ENCODE data around the gene TACC2. TPM values are rescaled to one million over a fixed set of nuclear protein-coding genes. Genes with fewer than 3 reads are reported as not detected.
"Not testable (repeated sequence)": the region's sequence is repeated elsewhere in the genome, so short reads cannot be mapped to it uniquely, and the experiment has no call there.

Gene TACC2
- total RNA-seq, 8 experiments from 2014 or later = 14.0 to 63.3 (median 31.9) TPM

GRCh38 chr10:122021379-122021778 is 32.4 kb downstream of the TACC2 start:
- H3K4me3 ChIP-seq = no peak overlapping the region
- no peak overlapping the region for H3K27ac ChIP-seq
- ATAC-seq (replicated peaks in 6 of 8) = peak in 3 of 8 experiments; percentile 25 to 67 (median 45)
- 7 to 83% (median 46%) methylated on average over 2 to 8 of the region's 9 CpGs; no CpG with 5 or more reads in 2 of the 10 experiments for WGBS, 10 experiments
- H3K4me1 ChIP-seq (replicated peaks in 1 of 2) = peaks cover 2 to 4% of the 10 kb centered on the region in 2 donors
- in situ Hi-C loops (cut with MboI; ENCODE audit: low pct_unique_long_range_greater_than_20kb in 2 of 9, low sequenced_read_pairs in 9 of 9, unreplicated experiment in 9 of 9) = no loop called here

GRCh38 chr10:122021828-122022227 is 32.9 kb downstream of the TACC2 start:
- Histone ChIP-seq H3K4me1 (replicated peaks in 1 of 2) (peaks cover 2 to 4% of the 10 kb centered on the region in 2 donors), H3K27ac (no peak overlapping the region), H3K4me3 (no peak overlapping the region)
- in situ Hi-C loops (cut with MboI; ENCODE audit: low pct_unique_long_range_greater_than_20kb in 2 of 9, low sequenced_read_pairs in 9 of 9, unreplicated experiment in 9 of 9) = no loop called here
- ATAC-seq (replicated peaks in 6 of 8) = no peak
- 49 to 100% (median 80%) methylated on average over 2 to 11 of the region's 11 CpGs for WGBS, 10 experiments

- H3K4me3 ChIP-seq = no peak overlapping the region
- in situ Hi-C loops (cut with MboI; ENCODE audit: low pct_unique_long_range_greater_than_20kb in 2 of 9, low sequenced_read_pairs in 9 of 9, unreplicated experiment in 9 of 9) = no loop called here
- ATAC-seq (replicated peaks in 6 of 8) = no peak
- 80 to 100% (median 93%) methylated on average over 1 to 4 of the region's 4 CpGs; no CpG with 5 or more reads in 2 of the 10 experiments for WGBS, 10 experiments
- H3K27ac ChIP-seq = no peak overlapping the region
- H3K4me1 ChIP-seq (replicated peaks in 1 of 2) = peaks cover 2 to 4% of the 10 kb centered on the region in 2 donors
Observed at GRCh38 chr10:122022276-122022675, 33.3 kb downstream of the TACC2 start.

- H3K4me1 ChIP-seq (replicated peaks in 1 of 2); H3K4me3 ChIP-seq; ATAC-seq (replicated peaks in 6 of 8); H3K27ac ChIP-seq; in situ Hi-C loops (cut with MboI; ENCODE audit: low pct_unique_long_range_greater_than_20kb in 2 of 9, low sequenced_read_pairs in 9 of 9, unreplicated experiment in 9 of 9): not testable (repeated sequence)
- WGBS, 10 experiments = 87 to 100% (median 94%) methylated on average over 1 to 5 of the region's 7 CpGs; no CpG with 5 or more reads in 4 of the 10 experiments
Observed at GRCh38 chr10:122023257-122023656, 34.3 kb downstream of the TACC2 start.

GRCh38 chr10:122029499-122030199 is 40.7 kb downstream of the TACC2 start:
- in situ Hi-C loops (cut with MboI; ENCODE audit: low pct_unique_long_range_greater_than_20kb in 2 of 9, low sequenced_read_pairs in 9 of 9, unreplicated experiment in 9 of 9) = no loop called here
- peak in 1 of 8 experiments; percentile 20 for ATAC-seq (replicated peaks in 6 of 8)
- Histone ChIP-seq H3K4me1 (replicated peaks in 1 of 2) (no peaks in the 10 kb centered on the region), H3K27ac (no peak overlapping the region), H3K4me3 (no peak overlapping the region)
- WGBS, 10 experiments = 5 to 94% (median 80%) methylated on average over 1 to 6 of the region's 8 CpGs; no CpG with 5 or more reads in 1 of the 10 experiments

GRCh38 chr10:122030200-122030552 is 41.2 kb downstream of the TACC2 start:
- WGBS, 10 experiments = 40 to 100% (median 73%) methylated on average over 1 to 7 of the region's 7 CpGs; no CpG with 5 or more reads in 1 of the 10 experiments
- H3K27ac ChIP-seq = no peak overlapping the region
- in situ Hi-C loops (cut with MboI; ENCODE audit: low pct_unique_long_range_greater_than_20kb in 2 of 9, low sequenced_read_pairs in 9 of 9, unreplicated experiment in 9 of 9) = no loop called here
- ATAC-seq (replicated peaks in 6 of 8) = no peak
- H3K4me3 ChIP-seq = no peak overlapping the region
- H3K4me1 ChIP-seq (replicated peaks in 1 of 2) = no peaks in the 10 kb centered on the region

- in situ Hi-C loops (cut with MboI; ENCODE audit: low pct_unique_long_range_greater_than_20kb in 2 of 9, low sequenced_read_pairs in 9 of 9, unreplicated experiment in 9 of 9) = no loop called here
- 10 to 90% (median 73%) methylated on average over 2 to 6 of the region's 9 CpGs; no CpG with 5 or more reads in 1 of the 10 experiments for WGBS, 10 experiments
- no peak overlapping the region for H3K27ac ChIP-seq
- H3K4me1 ChIP-seq (replicated peaks in 1 of 2) = no peaks in the 10 kb centered on the region
- no peak for ATAC-seq (replicated peaks in 6 of 8)
- no peak overlapping the region for H3K4me3 ChIP-seq
Observed at GRCh38 chr10:122033224-122033926, 44.4 kb downstream of the TACC2 start.

- H3K27ac ChIP-seq = no peak overlapping the region
- H3K4me3 ChIP-seq = no peak overlapping the region
- WGBS, 10 experiments = 0 to 92% (median 56%) methylated on average over 1 to 4 of the region's 6 CpGs; no CpG with 5 or more reads in 2 of the 10 experiments
- in situ Hi-C loops (cut with MboI; ENCODE audit: low pct_unique_long_range_greater_than_20kb in 2 of 9, low sequenced_read_pairs in 9 of 9, unreplicated experiment in 9 of 9) = no loop called here
- peak; percentile 28 to 99 (median 46) for ATAC-seq (replicated peaks in 6 of 8)
- H3K4me1 ChIP-seq (replicated peaks in 1 of 2) = no peaks in the 10 kb centered on the region
Observed at GRCh38 chr10:122034149-122034756, 45.3 kb downstream of the TACC2 start.

GRCh38 chr10:122040786-122041185 is 51.8 kb downstream of the TACC2 start:
- no peak for ATAC-seq (replicated peaks in 6 of 8)
- WGBS, 10 experiments = 0 to 100% (median 20%) methylated on average over 1 to 3 of the region's 8 CpGs; no CpG with 5 or more reads in 5 of the 10 experiments
- in situ Hi-C loops (cut with MboI; ENCODE audit: low pct_unique_long_range_greater_than_20kb in 2 of 9, low sequenced_read_pairs in 9 of 9, unreplicated experiment in 9 of 9) = no loop called here
- peaks cover 5 to 8% of the 10 kb centered on the region in 2 donors for H3K4me1 ChIP-seq (replicated peaks in 1 of 2)
- H3K27ac ChIP-seq = no peak overlapping the region
- no peak overlapping the region for H3K4me3 ChIP-seq

- ATAC-seq (replicated peaks in 6 of 8) = no peak
- H3K27ac ChIP-seq = no peak overlapping the region
- in situ Hi-C loops (cut with MboI; ENCODE audit: low pct_unique_long_range_greater_than_20kb in 2 of 9, low sequenced_read_pairs in 9 of 9, unreplicated experiment in 9 of 9) = no loop called here
- no peak overlapping the region for H3K4me3 ChIP-seq
- 80 to 100% (median 100%) methylated on average over 1 of the region's 1 CpG; no CpG with 5 or more reads in 6 of the 10 experiments for WGBS, 10 experiments
- peaks cover 5 to 8% of the 10 kb centered on the region in 2 donors for H3K4me1 ChIP-seq (replicated peaks in 1 of 2)
Observed at GRCh38 chr10:122042836-122043235, 53.9 kb downstream of the TACC2 start.

- Histone ChIP-seq H3K4me1 (replicated peaks in 1 of 2) (peaks cover 6 to 8% of the 10 kb centered on the region in 2 donors), H3K27ac (no peak overlapping the region), H3K4me3 (no peak overlapping the region)
- in situ Hi-C loops (cut with MboI; ENCODE audit: low pct_unique_long_range_greater_than_20kb in 2 of 9, low sequenced_read_pairs in 9 of 9, unreplicated experiment in 9 of 9) = no loop called here
- ATAC-seq (replicated peaks in 6 of 8) = peak in 5 of 8 experiments; percentile 27 to 78 (median 30)
- WGBS, 10 experiments = 0 to 93% (median 40%) methylated on average over 1 to 11 of the region's 13 CpGs
Observed at GRCh38 chr10:122044045-122044661, 55.2 kb downstream of the TACC2 start.

- H3K4me3 ChIP-seq = no peak overlapping the region
- WGBS, 10 experiments = 15 to 65% (median 42%) methylated on average over 1 to 9 of the region's 9 CpGs
- peak in 2 of 8 experiments; percentile 13 to 49 for ATAC-seq (replicated peaks in 6 of 8)
- H3K4me1 ChIP-seq (replicated peaks in 1 of 2) = peaks cover 8% of the 10 kb centered on the region in 2 donors
- in situ Hi-C loops (cut with MboI; ENCODE audit: low pct_unique_long_range_greater_than_20kb in 2 of 9, low sequenced_read_pairs in 9 of 9, unreplicated experiment in 9 of 9) = no loop called here
- no peak overlapping the region for H3K27ac ChIP-seq
Observed at GRCh38 chr10:122044713-122045112, 55.8 kb downstream of the TACC2 start.

- ATAC-seq (replicated peaks in 6 of 8) = no peak
- in situ Hi-C loops (cut with MboI; ENCODE audit: low pct_unique_long_range_greater_than_20kb in 2 of 9, low sequenced_read_pairs in 9 of 9, unreplicated experiment in 9 of 9) = no loop called here
- no peak overlapping the region for H3K27ac ChIP-seq
- peaks cover 8% of the 10 kb centered on the region in 2 donors for H3K4me1 ChIP-seq (replicated peaks in 1 of 2)
- whole genome bisulfite sequencing, 10 experiments = 0 to 100% (median 64%) methylated on average over 1 to 5 of the region's 5 CpGs; no CpG with 5 or more reads in 4 of the 10 experiments
- H3K4me3 ChIP-seq = no peak overlapping the region
Observed at GRCh38 chr10:122045212-122045611, 56.2 kb downstream of the TACC2 start.
